ENCODE data around the gene PEX5L.
A peak's percentile ranks its signal among the peaks of the same experiment; 100 is the strongest.

PEX5L gene

GRCh38 chr3:179806177-179806576, 230.6 kb downstream of the PEX5L start:
- H3K4me3 ChIP-seq (ENCODE audit: control insufficient read depth, low read depth, low read length) = no peak overlapping the region
- peak; percentile 40 for DNase-seq (ENCODE audit: low read depth)
- TF ChIP-seq CTCF (conservative IDR thresholded peaks at IDR 0.05; ENCODE audit: control insufficient read depth, insufficient read depth, low read depth, low read length) = no peak

- H3K4me3 ChIP-seq (ENCODE audit: control insufficient read depth, low read depth, low read length) = no peak overlapping the region
- DNase-seq (ENCODE audit: low read depth) = peak; percentile 25
- TF ChIP-seq CTCF (conservative IDR thresholded peaks at IDR 0.05; ENCODE audit: control insufficient read depth, insufficient read depth, low read depth, low read length) = no peak
Measured at GRCh38 chr3:179801856-179802255, 234.9 kb downstream of the PEX5L start.

- TF ChIP-seq CTCF (conservative IDR thresholded peaks at IDR 0.05; ENCODE audit: control insufficient read depth, insufficient read depth, low read depth, low read length) = no peak
- DNase-seq (ENCODE audit: low read depth) = peak; percentile 98
Measured at GRCh38 chr3:179801263-179801662, 235.5 kb downstream of the PEX5L start.

GRCh38 chr3:179797192-179797591, 239.5 kb downstream of the PEX5L start:
- H3K4me3 ChIP-seq (ENCODE audit: control insufficient read depth, low read depth, low read length) = no peak overlapping the region
- no peak for DNase-seq (ENCODE audit: low read depth)
- TF ChIP-seq CTCF (conservative IDR thresholded peaks at IDR 0.05; ENCODE audit: control insufficient read depth, insufficient read depth, low read depth, low read length) = no peak

More at GRCh38 chr3:179801263-179801662, 235.5 kb downstream of the PEX5L start:
- no peak overlapping the region for H3K4me3 ChIP-seq (ENCODE audit: control insufficient read depth, low read depth, low read length)

- no peak for TF ChIP-seq CTCF (conservative IDR thresholded peaks at IDR 0.05; ENCODE audit: control insufficient read depth, insufficient read depth, low read depth, low read length)
- H3K4me3 ChIP-seq (ENCODE audit: control insufficient read depth, low read depth, low read length) = no peak overlapping the region
- no peak for DNase-seq (ENCODE audit: low read depth)
Measured at GRCh38 chr3:179796421-179796820, 240.3 kb downstream of the PEX5L start.

GRCh38 chr3:179794355-179794754, 242.4 kb downstream of the PEX5L start:
- DNase-seq (ENCODE audit: low read depth) = no peak
- no peak for TF ChIP-seq CTCF (conservative IDR thresholded peaks at IDR 0.05; ENCODE audit: control insufficient read depth, insufficient read depth, low read depth, low read length)
- H3K4me3 ChIP-seq (ENCODE audit: control insufficient read depth, low read depth, low read length) = no peak overlapping the region

- DNase-seq (ENCODE audit: low read depth) = no peak
- H3K4me3 ChIP-seq (ENCODE audit: control insufficient read depth, low read depth, low read length) = no peak overlapping the region
- TF ChIP-seq CTCF (conservative IDR thresholded peaks at IDR 0.05; ENCODE audit: control insufficient read depth, insufficient read depth, low read depth, low read length) = no peak
Measured at GRCh38 chr3:179791793-179792192, 244.9 kb downstream of the PEX5L start.
